B cell (primary cell): ENCODE data around the gene JAK2. TPM values are rescaled to one million over a fixed set of nuclear protein-coding genes. Genes with fewer than 3 reads are reported as not detected.

Experiments
- ATAC-seq: fragments of 200-7000 bp; cut with Tn5 transposase; one replicate; pipeline ENCODE4 v1.10.0; 2021; ENCODE audit warnings: low read depth, mild to moderate bottlenecking, moderate number of reproducible peaks, moderate library complexity
- CTCF ChIA-PET: fragments of 350-600 bp; sonication (Branson Sonifier 250); formaldehyde crosslinking; loops from one replicate; lab custom pipeline; 2021; ENCODE audit warnings: antibody characterized with exemption, inconsistent platforms; lab: Charles Lee
- POLR2A ChIA-PET: fragments of 350-600 bp; sonication (Branson Sonifier 250); formaldehyde crosslinking; loops from one replicate; lab custom pipeline; 2021; ENCODE audit warnings: antibody characterized with exemption; lab: Charles Lee
- DNase-seq: peaks from one replicate; pipeline ENCODE4 v3.0.0; 2013
- H2AFZ ChIP-seq: 2 replicates; pipeline ENCODE4 v1.6.1; 2012; ENCODE audit warnings: mild to moderate bottlenecking, low read depth, low read length; ENCODE audit not compliant: insufficient read depth, poor library complexity, severe bottlenecking
- H3K27ac ChIP-seq, 2 donors: 1 replicate in 1 of 2; 2 replicates in 1 of 2; pipeline ENCODE4 v1.5.1; 2012 to 2013; ENCODE audit warnings: low read length in 2 of 2, mild to moderate bottlenecking in 2 of 2, moderate library complexity in 1 of 2
- H3K27me3 ChIP-seq, 4 experiments: fragments of 200-600 bp in 1 of 4; sonication (generic) in 1 of 4; replicated peaks in 1 of 4; 1 replicate in 2 of 4; 2 replicates in 2 of 4; pipeline versions ENCODE4 v1.6.1 to v1.7.0; 2013 to 2016; ENCODE audit warnings: low read length in 3 of 4, mild to moderate bottlenecking in 2 of 4, mixed read lengths in 1 of 4, moderate library complexity in 1 of 4; ENCODE audit not compliant: insufficient read depth in 4 of 4, control insufficient read depth in 3 of 4; ENCODE audit errors: control extremely low read depth in 1 of 4
- H3K36me3 ChIP-seq, 2 experiments: replicated peaks in 1 of 2; 1 replicate in 1 of 2; 2 replicates in 1 of 2; pipeline versions ENCODE4 v1.6.1 to v1.7.1; 2013; ENCODE audit warnings: low read length in 1 of 2; ENCODE audit not compliant: insufficient read depth in 2 of 2, control insufficient read depth in 1 of 2; ENCODE audit errors: control extremely low read depth in 1 of 2, extremely low read depth in 1 of 2
- H3K4me1 ChIP-seq, 2 donors: fragments of 200-600 bp in 1 of 2; sonication (generic) in 1 of 2; 1 replicate in 1 of 2; 2 replicates in 1 of 2; pipeline versions ENCODE4 v1.5.1 to v1.6.1; 2013 to 2017; ENCODE audit warnings: low read length in 2 of 2; ENCODE audit not compliant: control insufficient read depth in 2 of 2, insufficient read depth in 2 of 2
- H3K4me2 ChIP-seq: replicated peaks from 2 replicates; pipeline ENCODE3; 2012; ENCODE audit warnings: mild to moderate bottlenecking, low read depth, low read length; ENCODE audit not compliant: poor library complexity, severe bottlenecking
- H3K4me3 ChIP-seq, 5 experiments: fragments of 200-600 bp in 1 of 5; sonication (generic) in 1 of 5; 1 replicate in 3 of 5; 2 replicates in 2 of 5; pipeline versions ENCODE4 v1.5.1 to v1.7.0; 2011 to 2016; ENCODE audit warnings: low read length in 4 of 5, mild to moderate bottlenecking in 4 of 5, low read depth in 2 of 5, control low read depth in 1 of 5, moderate library complexity in 1 of 5; ENCODE audit not compliant: insufficient read depth in 1 of 5; ENCODE audit errors: control extremely low read depth in 1 of 5, extremely low read depth in 1 of 5
- H3K79me2 ChIP-seq: fragments of 200-600 bp; sonication (generic); one replicate; pipeline ENCODE4 v1.6.0; 2016; ENCODE audit warnings: low read length; ENCODE audit not compliant: control insufficient read depth, insufficient read depth
- H3K9ac ChIP-seq: fragments of 200-600 bp; sonication (generic); 2 replicates; pipeline ENCODE4 v1.6.1; 2017; ENCODE audit warnings: mild to moderate bottlenecking, low read length, moderate library complexity
- H3K9me3 ChIP-seq, 3 donors: one replicate each; pipeline versions ENCODE4 v1.6.1 to v1.7.1; 2013; ENCODE audit warnings: low read length in 2 of 3; ENCODE audit not compliant: control insufficient read depth in 2 of 3, insufficient read depth in 1 of 3; ENCODE audit errors: control extremely low read depth in 1 of 3
- H4K20me1 ChIP-seq: 2 replicates; pipeline ENCODE4 v1.6.0; 2012; ENCODE audit warnings: mild to moderate bottlenecking, low read length; ENCODE audit not compliant: insufficient read depth, control insufficient read depth, poor library complexity, severe bottlenecking
- H3K27ac Mint-ChIP-seq: one replicate; pipeline ENCODE4 v1.8.0; 2021; ENCODE audit warnings: mixed read lengths
- H3K27me3 Mint-ChIP-seq: one replicate; pipeline ENCODE4 v1.8.0; 2021; ENCODE audit warnings: mixed read lengths
- H3K4me1 Mint-ChIP-seq: one replicate; pipeline ENCODE4 v1.8.0; 2021; ENCODE audit warnings: mixed read lengths
- H3K4me3 Mint-ChIP-seq: one replicate; pipeline ENCODE4 v1.8.0; 2021; ENCODE audit warnings: mixed read lengths
- H3K9me3 Mint-ChIP-seq: one replicate; pipeline ENCODE4 v1.8.0; 2022; ENCODE audit warnings: mixed read lengths; ENCODE audit not compliant: insufficient read depth
- EZH2 ChIP-seq: IDR thresholded peaks from 2 replicates; pipeline ENCODE4 v1.6.1; 2012; ENCODE audit warnings: borderline replicate concordance, low read depth, mild to moderate bottlenecking, moderate library complexity, low read length; ENCODE audit not compliant: insufficient read depth, poor library complexity, severe bottlenecking
- WGBS: methylation state at CpG from one replicate; pipeline ENCODE4 v1.1.5; 2013; ENCODE audit warnings: missing lambda C conversion rate; ENCODE audit not compliant: insufficient coverage; 5-methylcytosine and 5-hydroxymethylcytosine counted together
- intact Hi-C: fragments of 100-400 bp; cut with micrococcal nuclease; formaldehyde crosslinking; loops from one replicate; pipeline ENCODE4 v1.10.0; 2022
- polyA plus RNA-seq: library from polyadenylated mRNA; depleted of rRNA; stranded (reverse); fragments of >200 nt; gene quantifications from 2 replicates; pipeline ENCODE4 v1.2.3, GENCODE V29; 2012
- total RNA-seq, 2 donors: library from RNA; stranded (reverse); fragments of 120-200 nt in 1 of 2; gene quantifications; 1 replicate in 1 of 2; 2 replicates in 1 of 2; pipeline versions ENCODE4 v1.2.3 to v1.2.4, GENCODE V29; 2013 to 2022
- TF ChIP-seq, protein P1 (sequence below): fragments of 200-600 bp; IDR thresholded peaks from one replicate; pipeline ENCODE4 v1.8.0; 2022; ENCODE audit warnings: antibody characterized with exemption, mild to moderate bottlenecking

Gene JAK2
- total and polyA plus RNA-seq, 2 donors (not counting 1 experiment from before 2014, with no cell fraction given), result 8.0 to 24.6 TPM

DNA sequence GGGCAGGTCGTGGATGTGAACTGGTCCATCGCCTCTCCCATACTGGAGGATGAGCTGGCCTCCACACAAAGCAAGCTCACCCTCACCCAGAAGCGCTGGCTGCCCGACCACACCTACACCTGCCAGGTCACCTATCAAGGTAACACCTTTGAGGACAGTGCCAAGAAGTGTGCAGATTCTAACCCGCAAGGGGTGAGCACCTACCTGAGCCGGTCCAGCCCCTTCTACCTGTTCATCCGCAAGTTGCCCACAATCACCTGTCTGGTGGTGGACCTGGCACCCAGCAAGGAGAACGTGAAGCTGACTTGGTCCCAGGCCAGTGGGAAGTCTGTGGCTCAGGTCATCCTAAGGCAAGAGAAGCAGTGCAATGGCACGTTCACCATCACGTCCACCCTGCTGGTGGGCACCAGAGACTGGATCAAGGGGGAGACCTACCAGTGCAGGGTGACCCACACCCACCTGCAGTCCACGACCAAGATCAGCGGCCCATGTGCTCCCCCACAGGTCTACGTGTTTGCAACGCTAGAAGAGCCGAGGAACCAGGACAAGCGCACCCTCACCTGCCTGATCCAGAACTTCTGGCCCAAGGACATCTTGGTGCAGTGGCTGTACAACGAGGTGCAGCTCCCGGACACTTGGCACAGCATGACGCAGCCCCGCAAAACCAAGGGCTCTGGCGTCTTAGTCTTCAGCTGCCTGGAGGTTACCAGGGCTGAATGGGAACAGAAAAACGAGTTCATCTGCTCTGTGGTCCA lies 129.1 kb downstream of the JAK2 start:
- no peaks in the 10 kb centered on the region for H3K9me3 Mint-ChIP-seq
- intact Hi-C loops, result no loop called here
- no peak overlapping the region for H3K4me2 ChIP-seq
- no peak overlapping the region for H3K4me3 Mint-ChIP-seq
- H3K4me3 ChIP-seq, result no peak overlapping the region
- H3K27ac ChIP-seq, result no peak overlapping the region
- H4K20me1 ChIP-seq, result no peaks in the 10 kb centered on the region
- WGBS, result 99% methylated on average over 21 of the region's 22 CpGs
- peaks cover 0 to 42% (median 3%) of the 10 kb centered on the region in 3 donors for H3K9me3 ChIP-seq
- H3K9ac ChIP-seq, result no peak overlapping the region
- peaks cover 2 to 40% of the 10 kb centered on the region in 2 experiments for H3K36me3 ChIP-seq
- H3K4me1 Mint-ChIP-seq, result no peaks in the 10 kb centered on the region
- ATAC-seq (no peak), DNase-seq (no peak)
- TF ChIP-seq EZH2, result no peak
- TF ChIP-seq, protein P1, sequence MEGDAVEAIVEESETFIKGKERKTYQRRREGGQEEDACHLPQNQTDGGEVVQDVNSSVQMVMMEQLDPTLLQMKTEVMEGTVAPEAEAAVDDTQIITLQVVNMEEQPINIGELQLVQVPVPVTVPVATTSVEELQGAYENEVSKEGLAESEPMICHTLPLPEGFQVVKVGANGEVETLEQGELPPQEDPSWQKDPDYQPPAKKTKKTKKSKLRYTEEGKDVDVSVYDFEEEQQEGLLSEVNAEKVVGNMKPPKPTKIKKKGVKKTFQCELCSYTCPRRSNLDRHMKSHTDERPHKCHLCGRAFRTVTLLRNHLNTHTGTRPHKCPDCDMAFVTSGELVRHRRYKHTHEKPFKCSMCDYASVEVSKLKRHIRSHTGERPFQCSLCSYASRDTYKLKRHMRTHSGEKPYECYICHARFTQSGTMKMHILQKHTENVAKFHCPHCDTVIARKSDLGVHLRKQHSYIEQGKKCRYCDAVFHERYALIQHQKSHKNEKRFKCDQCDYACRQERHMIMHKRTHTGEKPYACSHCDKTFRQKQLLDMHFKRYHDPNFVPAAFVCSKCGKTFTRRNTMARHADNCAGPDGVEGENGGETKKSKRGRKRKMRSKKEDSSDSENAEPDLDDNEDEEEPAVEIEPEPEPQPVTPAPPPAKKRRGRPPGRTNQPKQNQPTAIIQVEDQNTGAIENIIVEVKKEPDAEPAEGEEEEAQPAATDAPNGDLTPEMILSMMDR, result no peak
- H2AFZ ChIP-seq, result no peak overlapping the region
- no peak overlapping the region for H3K27ac Mint-ChIP-seq
- ChIA-PET CTCF (no interaction called here), POLR2A (no interaction called here)
- no peaks in the 10 kb centered on the region for H3K27me3 Mint-ChIP-seq
- no peaks in the 10 kb centered on the region for H3K4me1 ChIP-seq
- no peaks in the 10 kb centered on the region for H3K79me2 ChIP-seq
- H3K27me3 ChIP-seq, result no peaks in the 10 kb centered on the region

DNA sequence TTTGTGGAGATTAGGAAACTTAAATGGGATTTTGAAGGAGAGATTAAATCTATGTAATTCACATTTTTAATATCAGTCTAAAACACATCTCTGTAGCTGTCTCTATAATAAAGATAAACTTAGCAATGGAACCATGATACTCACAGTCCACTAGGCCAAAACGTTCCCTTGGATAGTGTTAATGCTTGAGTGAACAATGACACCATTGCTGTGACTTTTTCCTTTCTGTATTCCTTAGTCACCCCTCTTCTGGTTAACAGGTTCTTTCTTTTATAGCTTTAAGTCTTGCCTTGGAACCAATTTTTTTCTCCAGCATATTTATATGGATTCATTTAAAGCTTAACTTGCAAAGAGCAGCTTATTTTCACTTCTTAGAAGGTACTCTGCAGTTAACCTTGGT lies 137.0 kb downstream of the JAK2 start:
- Histone ChIP-seq H3K4me1 (no peaks in the 10 kb centered on the region), H3K4me2 (no peak overlapping the region), H4K20me1 (no peaks in the 10 kb centered on the region), H3K4me3 (no peak overlapping the region), H3K36me3 (peaks cover 6 to 34% of the 10 kb centered on the region in 2 experiments), H3K9ac (no peak overlapping the region), H3K27ac (no peak overlapping the region), H2AFZ (no peak overlapping the region), H3K9me3 (no peaks in the 10 kb centered on the region), H3K27me3 (no peaks in the 10 kb centered on the region), H3K79me2 (no peaks in the 10 kb centered on the region)
- H3K4me3 Mint-ChIP-seq, result no peak overlapping the region
- no peak for ATAC-seq
- H3K27ac Mint-ChIP-seq, result no peak overlapping the region
- intact Hi-C loops, result no loop called here
- DNase-seq, result no peak
- no CpG with 5 or more reads among the region's 1 CpG for WGBS
- H3K9me3 Mint-ChIP-seq, result no peaks in the 10 kb centered on the region
- no peaks in the 10 kb centered on the region for H3K27me3 Mint-ChIP-seq
- POLR2A ChIA-PET, result no interaction called here
- CTCF ChIA-PET, result no interaction called here
- no peaks in the 10 kb centered on the region for H3K4me1 Mint-ChIP-seq
- no peak for TF ChIP-seq EZH2
- TF ChIP-seq, protein P1, result no peak
